Mammary epithelial cell (primary cell): ENCODE data around the gene ARSK.

Source experiments
- EZH2 ChIP-seq: IDR thresholded peaks from 2 replicates; pipeline ENCODE4 v1.6.1; 2012; ENCODE audit warnings: low read length, inconsistent platforms, borderline replicate concordance
- TF ChIP-seq, protein P1 (sequence below), 2 donors: IDR thresholded peaks in 1 of 2; conservative IDR thresholded peaks in 1 of 2; 2 replicates each; pipeline ENCODE4 v1.5.1; 2011 to 2012; ENCODE audit warnings: inconsistent platforms in 2 of 2, low read length in 2 of 2, mild to moderate bottlenecking in 2 of 2, control low read depth in 1 of 2, low read depth in 1 of 2; ENCODE audit not compliant: insufficient read depth in 1 of 2; ENCODE audit errors: extremely low read depth in 1 of 2

DNA sequence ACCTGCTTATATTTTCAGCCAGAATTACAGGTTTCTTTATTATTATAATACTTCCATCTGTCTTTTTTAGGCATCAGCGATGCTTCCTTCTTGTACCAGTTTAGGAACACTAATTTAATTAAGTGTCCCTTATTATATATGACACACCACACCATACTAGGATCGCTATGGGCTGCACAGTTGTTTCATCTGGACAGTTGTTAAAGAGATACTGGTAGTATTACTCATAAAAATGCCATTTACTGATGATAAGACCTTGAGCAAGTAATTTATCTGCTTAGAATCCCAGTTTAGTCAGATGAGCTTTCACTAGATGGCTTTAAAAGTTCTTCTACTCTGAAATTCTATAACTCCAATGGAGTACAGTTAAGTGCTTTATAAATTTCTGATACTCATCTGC, 17.1 kb downstream of the ARSK start:
- TF ChIP-seq, protein P1, sequence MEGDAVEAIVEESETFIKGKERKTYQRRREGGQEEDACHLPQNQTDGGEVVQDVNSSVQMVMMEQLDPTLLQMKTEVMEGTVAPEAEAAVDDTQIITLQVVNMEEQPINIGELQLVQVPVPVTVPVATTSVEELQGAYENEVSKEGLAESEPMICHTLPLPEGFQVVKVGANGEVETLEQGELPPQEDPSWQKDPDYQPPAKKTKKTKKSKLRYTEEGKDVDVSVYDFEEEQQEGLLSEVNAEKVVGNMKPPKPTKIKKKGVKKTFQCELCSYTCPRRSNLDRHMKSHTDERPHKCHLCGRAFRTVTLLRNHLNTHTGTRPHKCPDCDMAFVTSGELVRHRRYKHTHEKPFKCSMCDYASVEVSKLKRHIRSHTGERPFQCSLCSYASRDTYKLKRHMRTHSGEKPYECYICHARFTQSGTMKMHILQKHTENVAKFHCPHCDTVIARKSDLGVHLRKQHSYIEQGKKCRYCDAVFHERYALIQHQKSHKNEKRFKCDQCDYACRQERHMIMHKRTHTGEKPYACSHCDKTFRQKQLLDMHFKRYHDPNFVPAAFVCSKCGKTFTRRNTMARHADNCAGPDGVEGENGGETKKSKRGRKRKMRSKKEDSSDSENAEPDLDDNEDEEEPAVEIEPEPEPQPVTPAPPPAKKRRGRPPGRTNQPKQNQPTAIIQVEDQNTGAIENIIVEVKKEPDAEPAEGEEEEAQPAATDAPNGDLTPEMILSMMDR (conservative IDR thresholded peaks at IDR 0.05 in 1 of 2, IDR thresholded peaks at IDR 0.05 in 1 of 2; ENCODE audit: extremely low read depth in 1 of 2, insufficient read depth in 1 of 2, low read depth in 1 of 2, low read length in 2 of 2): no peak
- TF ChIP-seq EZH2: no peak
